Measurements from ENCODE around the gene LRRC57. TPM values are rescaled to one million over a fixed set of nuclear protein-coding genes. Genes with fewer than 3 reads are reported as not detected.

LRRC57 gene
- total and polyA plus RNA-seq, 2 of the 13 experiments (the other 11 are each of a cell fraction or from before 2014, with no cell fraction given): 5.8 to 14.8 TPM

DNA sequence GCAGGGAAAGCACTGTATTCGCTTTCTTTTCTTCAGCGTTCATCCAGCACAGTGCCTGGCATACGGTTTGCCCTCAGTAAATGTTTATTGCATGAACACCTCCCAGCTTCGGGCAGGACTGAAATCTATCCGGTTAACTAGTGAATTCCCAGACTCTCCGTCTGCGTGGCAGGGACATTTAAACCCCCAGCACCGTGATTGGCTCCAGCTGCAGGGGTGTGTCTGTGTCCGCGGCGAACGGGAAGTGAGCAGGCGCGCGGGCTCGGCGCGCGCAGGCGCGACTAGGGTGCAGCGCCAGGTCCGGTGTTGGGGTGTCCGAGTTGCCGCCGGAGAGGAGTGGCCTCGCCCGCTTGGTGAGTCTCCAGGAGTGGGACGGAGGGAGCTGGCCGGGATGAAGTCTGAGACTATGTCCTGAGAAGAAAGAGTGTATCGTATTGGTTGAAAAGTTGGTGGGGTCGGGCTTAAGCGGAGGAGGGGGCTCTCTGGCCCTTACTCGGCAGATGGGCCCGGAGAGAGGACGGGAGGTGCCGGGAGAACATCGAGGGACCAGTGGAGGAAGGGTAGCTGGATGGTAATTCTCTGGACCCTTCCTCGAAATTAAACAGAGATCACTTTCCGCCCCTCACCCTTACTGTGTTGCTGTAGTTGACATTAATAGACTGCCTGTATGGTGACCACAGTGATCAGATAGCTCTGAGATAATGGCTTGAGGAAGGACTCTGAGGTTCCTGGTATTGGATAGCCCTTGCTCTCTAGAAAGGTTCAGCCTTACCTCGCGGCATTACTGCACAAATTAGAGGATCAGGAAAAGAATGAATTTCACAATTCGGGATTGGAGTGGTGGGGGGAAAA lies 53.0 kb downstream of the LRRC57 start, which contains the start of gene SNAP23 (continued):
- TF ChIP-seq, protein P1, sequence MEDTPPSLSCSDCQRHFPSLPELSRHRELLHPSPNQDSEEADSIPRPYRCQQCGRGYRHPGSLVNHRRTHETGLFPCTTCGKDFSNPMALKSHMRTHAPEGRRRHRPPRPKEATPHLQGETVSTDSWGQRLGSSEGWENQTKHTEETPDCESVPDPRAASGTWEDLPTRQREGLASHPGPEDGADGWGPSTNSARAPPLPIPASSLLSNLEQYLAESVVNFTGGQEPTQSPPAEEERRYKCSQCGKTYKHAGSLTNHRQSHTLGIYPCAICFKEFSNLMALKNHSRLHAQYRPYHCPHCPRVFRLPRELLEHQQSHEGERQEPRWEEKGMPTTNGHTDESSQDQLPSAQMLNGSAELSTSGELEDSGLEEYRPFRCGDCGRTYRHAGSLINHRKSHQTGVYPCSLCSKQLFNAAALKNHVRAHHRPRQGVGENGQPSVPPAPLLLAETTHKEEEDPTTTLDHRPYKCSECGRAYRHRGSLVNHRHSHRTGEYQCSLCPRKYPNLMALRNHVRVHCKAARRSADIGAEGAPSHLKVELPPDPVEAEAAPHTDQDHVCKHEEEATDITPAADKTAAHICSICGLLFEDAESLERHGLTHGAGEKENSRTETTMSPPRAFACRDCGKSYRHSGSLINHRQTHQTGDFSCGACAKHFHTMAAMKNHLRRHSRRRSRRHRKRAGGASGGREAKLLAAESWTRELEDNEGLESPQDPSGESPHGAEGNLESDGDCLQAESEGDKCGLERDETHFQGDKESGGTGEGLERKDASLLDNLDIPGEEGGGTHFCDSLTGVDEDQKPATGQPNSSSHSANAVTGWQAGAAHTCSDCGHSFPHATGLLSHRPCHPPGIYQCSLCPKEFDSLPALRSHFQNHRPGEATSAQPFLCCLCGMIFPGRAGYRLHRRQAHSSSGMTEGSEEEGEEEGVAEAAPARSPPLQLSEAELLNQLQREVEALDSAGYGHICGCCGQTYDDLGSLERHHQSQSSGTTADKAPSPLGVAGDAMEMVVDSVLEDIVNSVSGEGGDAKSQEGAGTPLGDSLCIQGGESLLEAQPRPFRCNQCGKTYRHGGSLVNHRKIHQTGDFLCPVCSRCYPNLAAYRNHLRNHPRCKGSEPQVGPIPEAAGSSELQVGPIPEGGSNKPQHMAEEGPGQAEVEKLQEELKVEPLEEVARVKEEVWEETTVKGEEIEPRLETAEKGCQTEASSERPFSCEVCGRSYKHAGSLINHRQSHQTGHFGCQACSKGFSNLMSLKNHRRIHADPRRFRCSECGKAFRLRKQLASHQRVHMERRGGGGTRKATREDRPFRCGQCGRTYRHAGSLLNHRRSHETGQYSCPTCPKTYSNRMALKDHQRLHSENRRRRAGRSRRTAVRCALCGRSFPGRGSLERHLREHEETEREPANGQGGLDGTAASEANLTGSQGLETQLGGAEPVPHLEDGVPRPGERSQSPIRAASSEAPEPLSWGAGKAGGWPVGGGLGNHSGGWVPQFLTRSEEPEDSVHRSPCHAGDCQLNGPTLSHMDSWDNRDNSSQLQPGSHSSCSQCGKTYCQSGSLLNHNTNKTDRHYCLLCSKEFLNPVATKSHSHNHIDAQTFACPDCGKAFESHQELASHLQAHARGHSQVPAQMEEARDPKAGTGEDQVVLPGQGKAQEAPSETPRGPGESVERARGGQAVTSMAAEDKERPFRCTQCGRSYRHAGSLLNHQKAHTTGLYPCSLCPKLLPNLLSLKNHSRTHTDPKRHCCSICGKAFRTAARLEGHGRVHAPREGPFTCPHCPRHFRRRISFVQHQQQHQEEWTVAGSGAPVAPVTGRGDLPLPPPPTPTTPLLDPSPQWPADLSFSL (CRISPR knock-in tag; IDR thresholded peaks at IDR 0.05): no peak
- TF ChIP-seq TCF7 (IDR thresholded peaks at IDR 0.05; ENCODE audit: low read depth): no peak
- no peak for TF ChIP-seq ZNF138 (CRISPR knock-in tag; IDR thresholded peaks at IDR 0.05; ENCODE audit: low read depth)
- TF ChIP-seq ZNF709 (CRISPR knock-in tag; IDR thresholded peaks at IDR 0.05): 0 out of 2 replicates have a peak, but pooled peaks have one; percentile 59
- 0 out of 2 replicates have a peak, but pooled peaks have one; percentile 36 for TF ChIP-seq HES4 (CRISPR knock-in tag; IDR thresholded peaks at IDR 0.05; ENCODE audit: borderline replicate concordance)
- TF ChIP-seq MAF1 (CRISPR knock-in tag; IDR thresholded peaks at IDR 0.05; ENCODE audit: borderline replicate concordance): no peak
- TF ChIP-seq SPEN (CRISPR knock-in tag; IDR thresholded peaks at IDR 0.05; ENCODE audit: low read depth): peak; percentile 55; the same call in 1 of the 2 replicates
- TF ChIP-seq ZBTB3 (CRISPR knock-in tag; IDR thresholded peaks at IDR 0.05; ENCODE audit: borderline replicate concordance, low read depth): no peak
- no peak for TF ChIP-seq REXO4 (CRISPR knock-in tag; IDR thresholded peaks at IDR 0.05; ENCODE audit: borderline replicate concordance)
- TF ChIP-seq CEBPG (CRISPR knock-in tag; IDR thresholded peaks at IDR 0.05): 0 out of 2 replicates have a peak, but pooled peaks have one; percentile 23
- no peak; the same call in 1 of the 2 replicates for TF ChIP-seq ZNF598 (CRISPR knock-in tag; IDR thresholded peaks at IDR 0.05; ENCODE audit: borderline replicate concordance)
- TF ChIP-seq ZNF768 (CRISPR knock-in tag; IDR thresholded peaks at IDR 0.05): no peak
- 0 out of 2 replicates have a peak, but pooled peaks have one; percentile 20 for TF ChIP-seq ZNF546 (CRISPR knock-in tag; conservative IDR thresholded peaks at IDR 0.05)
- TF ChIP-seq KDM6A (CRISPR knock-in tag; IDR thresholded peaks at IDR 0.05; ENCODE audit: low read depth): no peak
- TF ChIP-seq, protein P2, sequence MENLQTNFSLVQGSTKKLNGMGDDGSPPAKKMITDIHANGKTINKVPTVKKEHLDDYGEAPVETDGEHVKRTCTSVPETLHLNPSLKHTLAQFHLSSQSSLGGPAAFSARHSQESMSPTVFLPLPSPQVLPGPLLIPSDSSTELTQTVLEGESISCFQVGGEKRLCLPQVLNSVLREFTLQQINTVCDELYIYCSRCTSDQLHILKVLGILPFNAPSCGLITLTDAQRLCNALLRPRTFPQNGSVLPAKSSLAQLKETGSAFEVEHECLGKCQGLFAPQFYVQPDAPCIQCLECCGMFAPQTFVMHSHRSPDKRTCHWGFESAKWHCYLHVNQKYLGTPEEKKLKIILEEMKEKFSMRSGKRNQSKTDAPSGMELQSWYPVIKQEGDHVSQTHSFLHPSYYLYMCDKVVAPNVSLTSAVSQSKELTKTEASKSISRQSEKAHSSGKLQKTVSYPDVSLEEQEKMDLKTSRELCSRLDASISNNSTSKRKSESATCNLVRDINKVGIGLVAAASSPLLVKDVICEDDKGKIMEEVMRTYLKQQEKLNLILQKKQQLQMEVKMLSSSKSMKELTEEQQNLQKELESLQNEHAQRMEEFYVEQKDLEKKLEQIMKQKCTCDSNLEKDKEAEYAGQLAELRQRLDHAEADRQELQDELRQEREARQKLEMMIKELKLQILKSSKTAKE (CRISPR knock-in tag; IDR thresholded peaks at IDR 0.05; ENCODE audit: borderline replicate concordance): peak; percentile 49; the same call in 1 of the 2 replicates
- no peak for TF ChIP-seq PAX8 (CRISPR knock-in tag; IDR thresholded peaks at IDR 0.05; ENCODE audit: borderline replicate concordance)
- TF ChIP-seq ADNP (CRISPR knock-in tag; IDR thresholded peaks at IDR 0.05): no peak
- peak; percentile 73 for TF ChIP-seq SP4 (CRISPR knock-in tag; IDR thresholded peaks at IDR 0.05)
- TF ChIP-seq HNRNPLL (IDR thresholded peaks at IDR 0.05; ENCODE audit: low read depth, low read length, poor library complexity, severe bottlenecking): peak; percentile 72
- TF ChIP-seq, protein P3, sequence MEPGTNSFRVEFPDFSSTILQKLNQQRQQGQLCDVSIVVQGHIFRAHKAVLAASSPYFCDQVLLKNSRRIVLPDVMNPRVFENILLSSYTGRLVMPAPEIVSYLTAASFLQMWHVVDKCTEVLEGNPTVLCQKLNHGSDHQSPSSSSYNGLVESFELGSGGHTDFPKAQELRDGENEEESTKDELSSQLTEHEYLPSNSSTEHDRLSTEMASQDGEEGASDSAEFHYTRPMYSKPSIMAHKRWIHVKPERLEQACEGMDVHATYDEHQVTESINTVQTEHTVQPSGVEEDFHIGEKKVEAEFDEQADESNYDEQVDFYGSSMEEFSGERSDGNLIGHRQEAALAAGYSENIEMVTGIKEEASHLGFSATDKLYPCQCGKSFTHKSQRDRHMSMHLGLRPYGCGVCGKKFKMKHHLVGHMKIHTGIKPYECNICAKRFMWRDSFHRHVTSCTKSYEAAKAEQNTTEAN (CRISPR knock-in tag; conservative IDR thresholded peaks at IDR 0.05): no peak

Measured in HepG2 (cell line).